ENCODE data around the gene CTNNA2.

DNA sequence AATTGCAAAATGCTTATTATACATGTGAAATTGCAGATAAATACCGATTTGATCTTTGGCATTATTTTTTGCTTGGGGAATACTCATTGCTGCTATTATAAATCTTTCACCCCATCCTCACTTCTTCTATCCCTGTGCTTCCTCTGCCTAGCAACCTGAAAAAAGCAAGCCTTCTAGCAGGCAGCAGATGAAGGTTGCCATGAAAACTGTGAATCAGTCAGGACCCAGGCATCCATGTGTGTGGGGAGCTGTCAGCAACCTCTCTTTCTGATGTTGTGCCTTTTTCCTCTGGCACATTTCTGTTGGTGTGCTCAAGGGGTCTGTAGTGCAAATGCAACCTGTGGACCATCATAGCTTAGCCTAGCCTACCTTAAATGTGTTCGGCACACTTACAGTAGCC is 427.5 kb downstream of the CTNNA2 start:
- TF ChIP-seq ARNTL (CRISPR knock-in tag; IDR thresholded peaks at IDR 0.05; ENCODE audit: borderline replicate concordance, low read depth) (no peak), GLIS3 (CRISPR knock-in tag; IDR thresholded peaks at IDR 0.05) (no peak), RARB (CRISPR knock-in tag; IDR thresholded peaks at IDR 0.05) (no peak), ISL1 (CRISPR knock-in tag; IDR thresholded peaks at IDR 0.05) (no peak), PPARA (CRISPR knock-in tag; IDR thresholded peaks at IDR 0.05; ENCODE audit: borderline replicate concordance) (no peak), TOX (CRISPR knock-in tag; IDR thresholded peaks at IDR 0.05; ENCODE audit: borderline replicate concordance) (no peak), OSR1 (CRISPR knock-in tag; IDR thresholded peaks at IDR 0.05) (no peak), ZNF565 (CRISPR knock-in tag; conservative IDR thresholded peaks at IDR 0.05; ENCODE audit: low read depth) (no peak), ZNF8 (CRISPR knock-in tag; IDR thresholded peaks at IDR 0.05) (no peak)
- TF ChIP-seq, protein P1, sequence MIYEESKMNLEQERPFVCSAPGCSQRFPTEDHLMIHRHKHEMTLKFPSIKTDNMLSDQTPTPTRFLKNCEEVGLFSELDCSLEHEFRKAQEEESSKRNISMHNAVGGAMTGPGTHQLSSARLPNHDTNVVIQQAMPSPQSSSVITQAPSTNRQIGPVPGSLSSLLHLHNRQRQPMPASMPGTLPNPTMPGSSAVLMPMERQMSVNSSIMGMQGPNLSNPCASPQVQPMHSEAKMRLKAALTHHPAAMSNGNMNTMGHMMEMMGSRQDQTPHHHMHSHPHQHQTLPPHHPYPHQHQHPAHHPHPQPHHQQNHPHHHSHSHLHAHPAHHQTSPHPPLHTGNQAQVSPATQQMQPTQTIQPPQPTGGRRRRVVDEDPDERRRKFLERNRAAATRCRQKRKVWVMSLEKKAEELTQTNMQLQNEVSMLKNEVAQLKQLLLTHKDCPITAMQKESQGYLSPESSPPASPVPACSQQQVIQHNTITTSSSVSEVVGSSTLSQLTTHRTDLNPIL (CRISPR knock-in tag; IDR thresholded peaks at IDR 0.05; ENCODE audit: low read depth), result no peak
